Activated naive CD8-positive, alpha-beta T cell treated with anti-CD3 and anti-CD28 coated beads for 36 hours (primary cell): ENCODE results near the gene DNM3. TPM values are rescaled to one million over a fixed set of nuclear protein-coding genes. Genes with fewer than 3 reads are reported as not detected.

Experiments used
- DNase-seq: peaks from one replicate; pipeline ENCODE4 v3.0.0; 2021
- H3K27ac Mint-ChIP-seq: one replicate; pipeline ENCODE4 v1.8.0; 2022; ENCODE audit warnings: mild to moderate bottlenecking, moderate library complexity, mixed read lengths
- H3K27me3 Mint-ChIP-seq: one replicate; pipeline ENCODE4 v1.8.0; 2022; ENCODE audit warnings: mild to moderate bottlenecking, mixed read lengths
- H3K36me3 Mint-ChIP-seq: one replicate; pipeline ENCODE4 v1.8.0; 2021; ENCODE audit warnings: mild to moderate bottlenecking, mixed read lengths
- H3K4me1 Mint-ChIP-seq: one replicate; pipeline ENCODE4 v1.8.0; 2021; ENCODE audit warnings: mixed read lengths
- H3K4me3 Mint-ChIP-seq: one replicate; pipeline ENCODE4 v1.8.0; 2022; ENCODE audit warnings: mild to moderate bottlenecking, moderate library complexity, mixed read lengths
- H3K9me3 Mint-ChIP-seq: one replicate; pipeline ENCODE4 v1.8.0; 2022; ENCODE audit warnings: mixed read lengths
- total RNA-seq, 2 experiments: library from RNA; stranded (reverse); gene quantifications; one replicate each; pipeline ENCODE4 v1.2.3, GENCODE V29; 2021

Gene DNM3
- total RNA-seq, 2 experiments from 2014 or later, result 0.34 to 0.35 TPM

DNA sequence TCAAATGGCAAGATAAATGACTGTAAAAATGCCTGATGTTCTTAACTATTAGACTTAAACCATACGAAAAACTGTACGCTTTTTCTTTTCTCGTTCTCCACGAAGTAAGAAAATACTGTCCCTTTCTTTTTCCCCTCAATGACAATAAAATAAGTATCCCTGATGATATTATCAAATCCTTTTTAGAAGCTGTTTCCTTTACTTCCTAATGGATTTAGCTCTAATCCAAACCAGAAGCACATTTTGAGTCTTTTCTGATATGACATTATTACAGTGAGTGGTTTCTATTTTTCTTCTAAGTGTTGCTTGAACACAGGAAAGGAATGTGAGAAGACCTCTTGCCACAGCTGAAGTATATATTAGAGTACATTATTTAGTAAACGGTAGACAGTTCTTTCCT is 32.4 kb downstream of the DNM3 start:
- no peak overlapping the region for H3K4me3 Mint-ChIP-seq
- no peak for DNase-seq
- no peak overlapping the region for H3K27ac Mint-ChIP-seq
- H3K36me3 Mint-ChIP-seq, result no peaks in the 10 kb centered on the region
- H3K9me3 Mint-ChIP-seq, result no peaks in the 10 kb centered on the region
- H3K4me1 Mint-ChIP-seq, result no peaks in the 10 kb centered on the region
- peaks cover 7% of the 10 kb centered on the region for H3K27me3 Mint-ChIP-seq

DNA sequence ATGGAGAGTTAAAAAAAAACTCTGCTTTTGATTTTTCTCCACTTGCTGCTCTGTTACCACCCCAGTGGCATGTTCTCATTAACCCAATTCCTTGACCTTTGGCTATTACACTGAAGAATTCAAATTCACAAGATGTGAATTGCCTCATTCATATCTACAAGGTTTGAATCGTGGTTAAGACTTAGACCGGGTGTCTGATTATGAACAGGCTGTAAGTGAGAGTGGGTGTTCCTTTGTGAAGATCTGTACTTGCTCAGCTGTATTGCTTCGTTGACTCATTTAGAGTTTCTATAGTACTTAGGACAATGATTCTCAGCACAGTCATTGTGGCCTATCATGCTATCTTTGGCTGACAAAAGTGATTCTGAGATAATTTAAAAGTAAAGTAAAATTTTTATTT is 36.4 kb downstream of the DNM3 start:
- no peak overlapping the region for H3K4me3 Mint-ChIP-seq
- H3K27ac Mint-ChIP-seq, result no peak overlapping the region
- H3K27me3 Mint-ChIP-seq, result peaks cover 3% of the 10 kb centered on the region
- H3K4me1 Mint-ChIP-seq, result no peaks in the 10 kb centered on the region
- no peaks in the 10 kb centered on the region for H3K36me3 Mint-ChIP-seq
- no peaks in the 10 kb centered on the region for H3K9me3 Mint-ChIP-seq
- no peak for DNase-seq

DNA sequence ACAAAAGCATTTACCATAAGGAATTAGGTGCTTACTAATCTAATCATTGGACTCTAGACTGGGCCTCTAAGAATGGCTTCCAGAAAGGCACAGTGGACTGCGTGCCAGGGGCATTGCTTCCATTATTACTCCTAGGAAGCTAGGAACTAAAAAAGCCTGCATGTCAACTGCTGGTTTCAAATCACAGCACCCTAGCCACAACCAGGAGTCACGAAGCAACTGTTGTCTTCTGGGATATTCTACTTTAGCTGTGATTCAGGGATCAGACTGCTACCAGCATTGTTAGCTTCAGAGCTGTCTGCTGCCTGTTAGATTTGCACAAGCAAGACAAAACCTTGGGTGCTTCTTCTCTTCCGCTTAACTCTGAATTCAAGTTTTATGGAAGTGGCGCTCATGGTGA is 38.3 kb downstream of the DNM3 start:
- Mint-ChIP-seq H3K36me3 (peaks cover 2% of the 10 kb centered on the region), H3K4me3 (no peak overlapping the region), H3K27ac (no peak overlapping the region), H3K4me1 (peaks cover 9% of the 10 kb centered on the region), H3K9me3 (no peaks in the 10 kb centered on the region), H3K27me3 (no peaks in the 10 kb centered on the region)
- DNase-seq, result no peak

DNA sequence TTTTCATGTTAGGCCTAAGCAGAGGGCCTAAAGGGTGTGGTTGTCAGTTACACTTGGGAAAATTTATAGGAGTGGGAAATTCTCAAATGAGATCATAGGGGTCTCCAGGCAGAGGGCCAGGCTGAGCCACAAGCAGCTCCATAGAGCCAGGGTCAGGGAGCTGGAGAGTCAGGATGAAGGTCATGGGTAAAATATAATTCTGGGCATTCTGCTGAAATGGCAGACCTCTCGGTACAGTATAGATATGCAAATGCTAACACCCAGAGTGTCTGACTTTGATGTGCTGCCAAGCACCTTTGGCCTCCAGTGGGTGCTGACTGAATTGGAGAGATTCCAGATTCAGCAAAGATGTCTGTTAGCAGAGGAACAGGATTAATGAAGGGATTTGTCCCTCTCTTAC is 40.1 kb downstream of the DNM3 start:
- H3K27ac Mint-ChIP-seq, result no peak overlapping the region
- DNase-seq, result no peak
- H3K4me1 Mint-ChIP-seq, result peaks cover 9% of the 10 kb centered on the region
- peaks cover 2% of the 10 kb centered on the region for H3K36me3 Mint-ChIP-seq
- H3K27me3 Mint-ChIP-seq, result no peaks in the 10 kb centered on the region
- H3K4me3 Mint-ChIP-seq, result no peak overlapping the region
- H3K9me3 Mint-ChIP-seq, result no peaks in the 10 kb centered on the region

DNA sequence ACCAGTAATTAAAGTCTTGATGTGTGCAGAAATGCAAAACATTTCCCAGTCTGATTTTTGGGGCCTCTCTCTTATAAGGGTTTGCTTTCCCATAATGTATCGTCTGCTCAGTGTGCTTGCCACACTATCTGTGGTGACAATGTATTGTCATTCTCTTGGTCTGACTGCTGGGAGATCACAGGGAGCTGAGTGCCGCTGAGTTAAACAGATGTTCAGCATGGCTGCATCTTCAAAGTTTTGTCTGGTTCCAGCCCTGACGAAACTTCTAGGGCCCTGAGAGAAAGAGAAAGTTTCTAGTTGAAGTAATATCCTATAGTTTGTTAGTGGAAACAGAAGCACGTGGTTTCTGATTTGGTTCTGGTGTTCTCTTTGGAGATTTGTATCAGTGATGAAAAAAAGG is 42.6 kb downstream of the DNM3 start:
- no peak for DNase-seq
- no peaks in the 10 kb centered on the region for H3K27me3 Mint-ChIP-seq

DNA sequence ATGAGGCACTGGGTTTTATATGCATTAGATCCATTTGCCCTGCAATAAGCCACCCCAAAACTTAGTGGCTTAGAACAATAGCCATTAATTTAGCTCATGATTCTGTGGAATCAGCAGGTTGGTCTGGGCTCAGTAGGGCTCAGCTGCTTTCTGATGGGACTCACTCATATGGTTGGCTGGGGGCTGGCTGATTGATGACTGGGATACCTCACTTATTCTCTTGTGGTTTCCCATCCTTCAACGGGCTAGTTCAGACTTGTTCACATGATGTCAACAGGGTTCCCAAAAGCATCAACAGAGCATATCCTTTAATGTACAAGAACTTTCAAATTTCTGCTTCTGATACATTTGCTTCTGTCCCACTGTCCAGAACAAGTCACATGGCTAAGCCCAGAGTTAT is 43.2 kb downstream of the DNM3 start:
- no peak for DNase-seq
- Mint-ChIP-seq H3K36me3 (peaks cover 2% of the 10 kb centered on the region), H3K27me3 (no peaks in the 10 kb centered on the region), H3K4me3 (no peak overlapping the region), H3K9me3 (no peaks in the 10 kb centered on the region), H3K4me1 (peaks cover 9% of the 10 kb centered on the region), H3K27ac (no peak overlapping the region)

More for the DNA sequence above, 42.6 kb downstream of the DNM3 start:
- Mint-ChIP-seq H3K36me3 (peaks cover 2% of the 10 kb centered on the region), H3K4me1 (peaks cover 9% of the 10 kb centered on the region), H3K27ac (no peak overlapping the region), H3K9me3 (no peaks in the 10 kb centered on the region), H3K4me3 (no peak overlapping the region)

DNA sequence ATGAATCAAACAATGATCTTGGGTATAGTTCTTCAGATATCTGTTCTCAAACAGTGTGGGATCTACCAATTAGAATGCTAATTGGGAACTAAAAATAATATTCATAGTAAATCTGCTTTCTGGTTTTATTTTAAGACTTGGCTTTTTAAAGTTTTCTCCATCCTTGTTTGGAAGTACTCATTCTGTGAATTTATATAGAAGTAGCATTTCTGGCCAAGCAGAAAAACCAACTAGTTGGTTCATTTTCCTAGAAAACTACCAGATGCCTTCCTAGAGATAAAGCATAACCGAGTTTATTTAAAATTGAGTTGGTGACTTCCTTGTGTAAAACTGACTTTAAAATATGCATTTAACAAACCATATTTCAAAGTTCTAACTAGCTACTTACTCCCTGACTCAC is 48.8 kb downstream of the DNM3 start:
- Mint-ChIP-seq H3K9me3 (no peaks in the 10 kb centered on the region), H3K27ac (no peak overlapping the region), H3K27me3 (no peaks in the 10 kb centered on the region), H3K4me3 (no peak overlapping the region), H3K4me1 (no peaks in the 10 kb centered on the region), H3K36me3 (no peaks in the 10 kb centered on the region)
- DNase-seq, result no peak

DNA sequence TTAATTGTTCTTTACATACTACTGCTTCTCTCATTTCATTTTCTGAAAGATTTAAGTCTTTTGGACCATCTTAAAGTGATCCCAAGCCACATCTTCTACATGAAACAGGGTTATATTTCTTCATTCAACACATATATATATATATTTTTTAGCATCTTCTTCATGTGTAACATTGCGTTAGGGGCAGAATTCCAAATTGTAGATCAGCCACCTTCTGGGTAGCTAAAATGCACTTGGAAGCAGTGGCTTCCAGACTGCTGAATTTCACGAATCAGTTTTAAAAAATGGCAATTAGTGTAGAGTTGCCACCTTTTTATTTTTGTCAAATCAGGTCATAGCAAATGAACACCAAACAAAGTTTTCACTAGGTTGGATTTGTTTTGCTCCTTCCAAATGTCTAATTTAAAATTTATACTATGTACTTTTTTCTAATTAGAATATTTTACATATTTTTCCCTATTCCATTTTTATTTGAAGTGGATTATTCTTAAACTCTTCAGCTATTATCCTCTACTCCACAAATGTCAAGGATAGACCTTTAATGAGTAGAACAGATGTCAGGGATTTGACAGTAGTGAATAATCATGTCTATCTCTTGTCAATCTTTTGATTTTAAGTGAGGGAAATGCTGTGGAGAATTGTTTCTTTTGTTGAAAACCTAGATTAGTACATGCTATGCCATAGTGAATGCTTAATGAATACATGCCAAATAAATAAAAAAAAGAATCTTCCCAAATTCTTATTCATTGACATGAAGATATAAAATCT is 55.8 kb downstream of the DNM3 start:
- H3K4me1 Mint-ChIP-seq, result peaks cover 1% of the 10 kb centered on the region
- H3K4me3 Mint-ChIP-seq, result no peak overlapping the region
- H3K27me3 Mint-ChIP-seq, result no peaks in the 10 kb centered on the region
- DNase-seq, result no peak
- H3K27ac Mint-ChIP-seq, result no peak overlapping the region
- peaks cover 2% of the 10 kb centered on the region for H3K36me3 Mint-ChIP-seq
- H3K9me3 Mint-ChIP-seq, result peaks cover 1% of the 10 kb centered on the region

DNA sequence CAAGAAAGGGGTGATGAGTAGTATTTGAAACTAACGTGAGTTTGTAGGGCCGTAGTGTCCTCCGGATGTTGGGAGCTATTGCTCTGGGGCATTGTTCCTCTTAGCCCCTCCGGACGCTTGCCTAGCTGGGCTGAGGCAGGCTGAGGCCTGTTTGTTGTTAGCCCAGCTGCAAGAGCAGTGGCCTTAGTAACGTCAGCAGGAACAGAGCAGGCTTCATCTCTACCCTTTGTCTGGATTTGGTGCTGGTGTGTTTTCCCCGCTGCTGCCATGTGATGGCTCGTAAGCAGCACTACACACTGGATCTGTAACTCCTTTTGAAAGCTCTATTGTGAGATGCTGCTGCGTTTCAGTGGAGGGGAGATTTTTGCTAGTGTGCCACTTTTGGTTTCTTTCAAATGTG is 57.6 kb downstream of the DNM3 start:
- peaks cover 1% of the 10 kb centered on the region for H3K9me3 Mint-ChIP-seq
- H3K36me3 Mint-ChIP-seq, result peaks cover 2% of the 10 kb centered on the region
- peaks cover 6% of the 10 kb centered on the region for H3K4me1 Mint-ChIP-seq
- H3K27me3 Mint-ChIP-seq, result no peaks in the 10 kb centered on the region
- no peak overlapping the region for H3K27ac Mint-ChIP-seq
- DNase-seq, result no peak
- H3K4me3 Mint-ChIP-seq, result no peak overlapping the region

DNA sequence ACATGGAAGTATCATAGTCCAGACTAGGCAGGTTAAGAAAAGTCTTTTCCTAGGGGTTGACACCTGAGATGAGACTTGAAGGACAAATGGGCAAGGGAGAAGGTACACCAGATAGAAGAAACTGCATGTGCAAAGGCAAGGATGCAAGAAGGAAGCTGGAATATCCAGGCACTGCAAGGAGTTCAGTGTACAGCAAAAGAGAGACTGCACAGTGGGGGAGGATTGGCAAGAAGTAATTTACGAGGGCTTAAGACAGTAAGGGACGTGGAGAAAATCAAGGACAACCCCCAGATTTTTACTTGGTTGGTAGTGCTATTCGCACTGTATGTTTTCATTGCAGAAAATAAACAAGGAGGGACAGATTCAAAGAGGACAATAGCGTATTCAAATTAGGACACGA is 58.5 kb downstream of the DNM3 start:
- Mint-ChIP-seq H3K4me1 (peaks cover 6% of the 10 kb centered on the region), H3K36me3 (peaks cover 2% of the 10 kb centered on the region), H3K9me3 (peaks cover 1% of the 10 kb centered on the region), H3K27ac (no peak overlapping the region), H3K4me3 (no peak overlapping the region), H3K27me3 (no peaks in the 10 kb centered on the region)
- no peak for DNase-seq

DNA sequence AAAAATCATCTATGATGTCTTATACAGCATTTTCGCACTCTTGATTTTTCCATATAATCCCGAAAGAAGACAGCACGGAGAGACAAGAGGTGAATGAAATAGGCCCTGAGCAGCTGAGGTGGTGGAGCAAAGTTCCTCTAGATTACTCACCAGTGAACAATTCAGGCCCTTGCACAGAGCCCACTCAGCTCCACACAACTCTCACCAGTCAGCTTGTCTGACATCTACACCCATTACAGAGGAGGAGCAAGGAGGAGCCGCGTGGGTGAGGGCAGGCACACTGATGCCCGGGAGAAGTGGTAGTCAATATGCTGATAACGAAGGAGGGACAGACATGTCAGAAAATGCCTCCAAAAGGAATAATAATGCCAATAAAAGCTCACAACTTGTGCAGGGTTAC is 59.9 kb downstream of the DNM3 start:
- H3K9me3 Mint-ChIP-seq, result no peaks in the 10 kb centered on the region
- H3K4me3 Mint-ChIP-seq, result no peak overlapping the region

DNA sequence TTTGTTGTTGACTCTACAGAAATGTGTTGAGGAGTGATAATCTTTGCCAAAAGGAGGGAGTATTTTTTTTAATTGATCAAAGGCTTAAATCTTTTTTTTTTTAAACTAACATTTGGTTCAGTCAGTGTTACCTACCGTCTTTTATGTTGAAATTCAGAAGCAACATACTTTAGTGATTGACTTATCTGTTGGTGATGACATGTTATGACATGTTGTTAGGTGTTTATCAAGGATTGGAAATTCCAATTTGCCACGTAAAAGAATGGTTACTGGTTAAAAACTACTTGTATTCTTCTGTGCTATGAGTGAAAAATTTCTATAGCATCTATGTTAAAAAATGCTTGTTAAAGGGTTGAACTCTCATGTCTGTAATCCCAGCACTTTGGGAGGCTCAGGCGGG is 61.2 kb downstream of the DNM3 start:
- Mint-ChIP-seq H3K4me1 (peaks cover 6% of the 10 kb centered on the region), H3K36me3 (peaks cover 2% of the 10 kb centered on the region), H3K9me3 (no peaks in the 10 kb centered on the region), H3K27ac (no peak overlapping the region), H3K4me3 (no peak overlapping the region), H3K27me3 (no peaks in the 10 kb centered on the region)
- no peak for DNase-seq

More for the DNA sequence above, 59.9 kb downstream of the DNM3 start:
- Mint-ChIP-seq H3K4me1 (peaks cover 6% of the 10 kb centered on the region), H3K27ac (no peak overlapping the region), H3K36me3 (peaks cover 2% of the 10 kb centered on the region), H3K27me3 (no peaks in the 10 kb centered on the region)
- no peak for DNase-seq

DNA sequence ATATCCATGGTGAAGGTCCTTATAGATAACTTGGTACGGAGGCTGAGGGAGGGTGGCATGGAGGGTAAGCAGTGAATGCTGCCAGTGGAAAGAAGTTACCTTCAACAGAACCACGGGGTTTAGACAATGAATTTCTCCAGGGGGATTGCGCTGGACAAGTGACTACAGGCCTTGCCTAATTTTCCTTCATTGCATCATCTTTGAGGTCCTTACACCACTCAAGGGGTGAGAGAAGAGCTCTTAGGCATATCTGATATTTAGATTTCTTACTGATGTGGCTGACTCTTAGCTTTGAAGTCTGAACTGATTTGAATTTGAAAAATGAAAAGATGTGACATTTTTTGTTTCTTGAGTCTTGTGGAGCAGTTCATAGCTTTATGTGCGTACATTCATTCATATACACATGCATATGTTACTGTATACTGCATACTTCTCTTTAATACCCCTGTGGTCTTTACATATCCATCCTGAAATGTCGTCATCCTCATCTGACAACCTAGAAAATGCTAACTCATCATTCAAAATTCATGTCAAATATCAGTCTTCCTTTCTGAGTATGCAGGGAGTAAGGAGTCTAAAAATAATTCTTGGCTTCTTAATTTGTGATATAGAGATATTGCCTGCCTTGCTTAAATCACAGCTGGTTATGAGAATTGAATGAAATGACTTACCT is 63.6 kb downstream of the DNM3 start:
- no peak for DNase-seq
- Mint-ChIP-seq H3K4me3 (no peak overlapping the region), H3K27ac (no peak overlapping the region), H3K27me3 (no peaks in the 10 kb centered on the region), H3K9me3 (no peaks in the 10 kb centered on the region), H3K36me3 (peaks cover 2% of the 10 kb centered on the region), H3K4me1 (peaks cover 6% of the 10 kb centered on the region)

DNA sequence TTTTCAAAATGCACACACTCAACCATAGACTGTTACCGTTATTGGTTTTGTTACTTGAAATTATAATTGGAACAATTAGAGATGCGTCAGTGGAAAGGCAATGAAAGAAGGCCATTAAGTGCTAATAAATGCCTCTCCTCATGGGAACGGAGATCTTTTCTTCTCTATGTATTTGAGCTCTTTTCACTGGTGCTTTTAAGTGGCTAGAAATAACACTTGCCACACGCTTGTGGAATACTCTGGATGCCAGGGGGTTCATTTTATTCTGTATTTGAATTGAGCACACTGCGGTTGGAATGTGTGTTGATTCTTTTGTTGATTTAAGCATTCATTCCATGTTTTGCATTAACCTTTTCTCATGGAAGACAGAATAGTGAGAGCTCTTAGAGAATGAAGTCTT is 68.4 kb downstream of the DNM3 start:
- no peak for DNase-seq
- Mint-ChIP-seq H3K36me3 (no peaks in the 10 kb centered on the region), H3K4me1 (no peaks in the 10 kb centered on the region), H3K9me3 (no peaks in the 10 kb centered on the region), H3K4me3 (no peak overlapping the region), H3K27ac (no peak overlapping the region), H3K27me3 (no peaks in the 10 kb centered on the region)

DNA sequence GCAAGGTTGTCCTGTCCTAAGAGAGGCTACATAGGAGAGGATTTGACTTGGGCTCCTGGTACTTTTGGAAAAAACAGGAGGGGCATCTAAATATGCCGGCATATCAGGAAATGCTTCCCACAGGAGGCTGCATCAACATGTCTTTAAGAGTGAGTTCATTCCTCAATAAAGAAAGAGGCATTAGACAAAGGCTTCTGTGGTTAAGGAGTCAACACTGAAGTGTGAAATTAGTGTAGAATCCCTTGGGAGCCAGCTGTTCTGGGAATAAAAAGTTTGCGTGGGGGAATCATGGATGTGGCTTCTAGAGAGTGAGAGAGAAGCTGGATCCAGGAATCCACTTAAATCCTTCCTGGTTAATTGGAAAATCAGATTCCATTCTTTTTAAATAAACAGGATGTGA is 69.5 kb downstream of the DNM3 start:
- Mint-ChIP-seq H3K27me3 (no peaks in the 10 kb centered on the region), H3K4me3 (no peak overlapping the region), H3K36me3 (no peaks in the 10 kb centered on the region), H3K9me3 (no peaks in the 10 kb centered on the region), H3K27ac (no peak overlapping the region), H3K4me1 (no peaks in the 10 kb centered on the region)
- DNase-seq, result no peak

DNA sequence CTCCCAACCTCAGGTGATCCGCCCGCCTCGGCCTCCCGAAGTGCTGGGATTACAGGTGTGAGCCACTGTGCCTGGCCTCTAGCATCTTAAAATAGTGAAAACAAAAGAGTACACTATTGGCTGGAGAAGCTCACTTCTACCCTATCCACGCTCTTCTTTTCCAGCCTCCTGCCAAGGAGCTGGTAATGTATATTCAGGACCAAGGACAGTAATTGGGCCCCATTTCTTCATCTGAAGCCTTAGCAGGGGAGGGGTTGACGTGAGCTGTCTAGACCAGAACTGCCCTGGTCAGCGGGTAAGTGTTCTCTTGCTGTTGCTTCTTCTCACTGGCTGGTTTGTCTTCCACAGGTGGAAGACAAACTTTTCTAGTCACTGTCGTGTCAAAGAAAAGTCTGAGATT is 70.2 kb downstream of the DNM3 start:
- DNase-seq, result no peak
- Mint-ChIP-seq H3K9me3 (no peaks in the 10 kb centered on the region), H3K27me3 (no peaks in the 10 kb centered on the region), H3K36me3 (no peaks in the 10 kb centered on the region), H3K27ac (no peak overlapping the region), H3K4me1 (no peaks in the 10 kb centered on the region), H3K4me3 (no peak overlapping the region)
